HG03571 (cell line): ENCODE data around the gene RLN2.
"Not testable (repeated sequence)": the region's sequence is repeated elsewhere in the genome, so short reads cannot be mapped to it uniquely, and the experiment has no call there.

Experiments used
- ATAC-seq: cut with Tn5 transposase; IDR thresholded peaks from one replicate; pipeline ENCODE4 v1.9.1; 2021; ENCODE audit not compliant: unreplicated experiment

RLN2 gene, protein sequence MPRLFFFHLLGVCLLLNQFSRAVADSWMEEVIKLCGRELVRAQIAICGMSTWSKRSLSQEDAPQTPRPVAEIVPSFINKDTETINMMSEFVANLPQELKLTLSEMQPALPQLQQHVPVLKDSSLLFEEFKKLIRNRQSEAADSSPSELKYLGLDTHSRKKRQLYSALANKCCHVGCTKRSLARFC

DNA sequence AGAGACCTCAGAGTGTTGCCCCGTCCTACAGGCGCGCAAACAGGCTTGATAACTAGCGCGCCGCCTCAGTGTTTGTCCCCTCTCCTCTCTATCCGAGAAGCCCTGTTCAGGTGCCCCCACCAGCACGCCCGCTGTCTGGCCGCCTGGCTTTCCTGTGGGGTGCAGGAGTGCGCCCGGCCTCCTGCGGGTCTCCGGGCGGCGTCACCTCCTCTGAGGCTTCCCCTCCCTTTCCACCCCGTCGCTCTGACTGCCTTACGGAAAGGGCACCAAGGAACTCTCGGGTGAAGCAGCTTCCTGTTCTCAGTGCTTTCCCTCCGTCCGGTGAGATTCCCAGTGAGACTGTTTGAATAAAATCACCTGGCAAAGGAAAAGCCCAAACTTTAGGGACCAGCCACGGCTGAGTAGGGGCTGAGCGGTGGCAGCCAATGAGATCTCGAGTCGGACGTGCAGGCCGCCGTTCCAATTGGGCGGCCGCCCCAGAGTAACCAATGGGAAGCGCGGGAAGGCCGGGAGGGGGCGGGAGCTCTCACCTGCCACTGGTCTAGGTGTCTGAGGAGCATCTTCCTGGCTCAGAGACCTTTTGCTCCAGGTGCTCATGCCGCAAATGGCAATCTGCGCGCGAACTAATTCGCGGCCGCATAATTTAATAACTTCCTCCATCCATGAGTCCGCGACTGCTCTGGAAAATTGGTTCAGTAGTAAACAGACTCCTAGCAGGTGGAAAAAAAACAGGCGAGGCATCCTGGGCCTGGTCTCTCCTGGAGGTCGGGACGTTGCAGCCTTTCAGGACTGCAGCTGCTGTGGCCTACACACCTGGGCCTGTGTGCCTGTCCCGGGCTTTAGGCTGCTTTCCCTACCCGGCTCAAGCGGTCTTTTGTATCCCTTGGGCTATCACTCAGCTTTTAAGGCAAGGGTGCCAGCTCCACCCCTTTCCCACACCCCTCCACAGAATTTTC, at the start of gene RLN2:
Gene RLN2 (minus strand): TSS at position 877 of the 956 bp plus-strand sequence. CDS start 136 bp downstream, at position 741.
- peak; percentile 99 for ATAC-seq

DNA sequence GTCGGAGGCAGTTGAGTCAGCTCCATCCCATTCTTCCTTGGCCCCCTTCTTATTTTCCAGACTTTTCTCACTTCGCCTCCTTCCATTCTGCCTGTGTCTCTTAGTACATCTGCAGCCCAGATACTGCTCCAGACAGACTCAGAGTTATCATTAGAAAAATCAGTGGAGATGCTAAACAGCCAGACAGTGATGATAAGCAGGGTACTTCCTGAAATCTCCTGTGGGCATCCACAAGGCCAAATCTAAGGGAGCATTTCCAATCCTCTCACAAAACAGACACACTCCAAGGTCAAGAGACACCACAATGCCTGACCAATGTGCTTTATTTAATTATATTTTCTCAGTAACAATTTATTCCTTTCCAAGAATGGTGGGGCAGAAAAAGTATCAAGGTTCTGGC, 49.7 kb upstream of the RLN2 start:
- ATAC-seq = no peak

DNA sequence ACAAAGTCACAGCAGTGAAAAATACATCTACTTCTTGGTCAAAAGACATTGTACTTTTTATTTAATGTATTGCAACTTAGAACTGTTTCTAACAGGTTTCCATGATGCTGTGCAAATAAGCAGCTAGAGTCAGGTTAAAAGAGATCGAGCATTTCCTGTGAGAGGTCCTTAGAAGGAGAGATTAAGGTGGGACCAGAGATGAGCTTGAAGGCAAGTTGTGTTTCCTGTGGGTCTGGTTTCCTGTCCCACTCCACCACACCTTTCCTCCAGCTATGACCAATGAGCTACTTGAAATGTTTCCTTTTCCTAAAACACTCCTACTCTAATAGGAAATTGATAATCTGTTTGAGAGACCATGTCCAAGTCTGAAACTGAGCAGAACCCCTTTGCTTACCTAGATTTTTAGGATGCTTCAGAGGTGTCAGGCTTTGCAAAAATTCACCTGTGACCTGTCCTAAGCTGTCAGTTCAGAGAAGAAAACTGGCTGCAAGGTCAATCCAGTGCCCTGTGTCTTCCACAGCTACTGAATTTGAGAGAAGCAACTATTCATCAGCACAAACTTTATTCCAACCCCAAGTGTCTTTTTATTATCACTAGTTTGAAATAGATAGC, 48.2 kb upstream of the RLN2 start:
- ATAC-seq = no peak

DNA sequence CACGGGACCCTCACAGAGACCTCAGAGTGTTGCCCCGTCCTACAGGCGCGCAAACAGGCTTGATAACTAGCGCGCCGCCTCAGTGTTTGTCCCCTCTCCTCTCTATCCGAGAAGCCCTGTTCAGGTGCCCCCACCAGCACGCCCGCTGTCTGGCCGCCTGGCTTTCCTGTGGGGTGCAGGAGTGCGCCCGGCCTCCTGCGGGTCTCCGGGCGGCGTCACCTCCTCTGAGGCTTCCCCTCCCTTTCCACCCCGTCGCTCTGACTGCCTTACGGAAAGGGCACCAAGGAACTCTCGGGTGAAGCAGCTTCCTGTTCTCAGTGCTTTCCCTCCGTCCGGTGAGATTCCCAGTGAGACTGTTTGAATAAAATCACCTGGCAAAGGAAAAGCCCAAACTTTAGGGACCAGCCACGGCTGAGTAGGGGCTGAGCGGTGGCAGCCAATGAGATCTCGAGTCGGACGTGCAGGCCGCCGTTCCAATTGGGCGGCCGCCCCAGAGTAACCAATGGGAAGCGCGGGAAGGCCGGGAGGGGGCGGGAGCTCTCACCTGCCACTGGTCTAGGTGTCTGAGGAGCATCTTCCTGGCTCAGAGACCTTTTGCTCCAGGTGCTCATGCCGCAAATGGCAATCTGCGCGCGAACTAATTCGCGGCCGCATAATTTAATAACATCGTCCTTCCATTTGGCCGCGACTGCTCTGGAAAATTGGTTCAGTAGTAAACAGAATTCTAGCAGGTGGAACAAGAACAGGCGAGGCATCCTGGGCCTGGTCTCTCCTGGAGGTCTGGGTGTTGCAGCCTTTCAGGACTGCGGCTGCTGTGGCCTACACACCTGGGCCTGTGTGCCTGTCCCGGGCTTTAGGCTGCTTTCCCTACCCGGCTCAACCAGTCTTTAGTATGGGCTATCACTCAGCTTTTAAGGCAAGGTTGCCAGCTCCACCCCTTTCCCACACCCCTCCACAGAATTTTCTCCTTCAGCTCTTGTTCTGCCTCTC, 34.8 kb upstream of the RLN2 start, which contains the start of gene RLN1:
Gene RLN1 (minus strand): TSS at position 885 of the 990 bp plus-strand sequence. CDS start 130 bp downstream, at position 755.
- ATAC-seq = peak; percentile 99

DNA sequence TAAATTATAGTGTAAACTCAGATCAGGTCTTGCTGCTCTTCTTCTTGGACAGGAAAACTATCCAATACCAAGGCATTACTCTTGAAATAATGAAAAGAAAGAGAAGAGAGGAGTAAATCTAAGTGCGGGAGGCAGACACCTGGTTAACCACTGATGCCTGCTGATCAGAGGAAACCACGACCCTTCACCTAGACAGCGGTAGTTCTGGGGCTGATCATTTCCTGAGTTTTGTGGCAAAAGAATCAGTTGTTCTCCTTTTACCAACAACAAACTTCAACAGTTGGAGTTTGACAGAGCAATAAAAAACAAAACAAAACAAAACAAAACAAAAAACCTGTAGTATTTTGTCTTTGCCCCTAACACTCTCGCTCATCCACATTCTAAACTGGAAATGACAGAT, 32.2 kb upstream of the RLN2 start:
- no peak for ATAC-seq

DNA sequence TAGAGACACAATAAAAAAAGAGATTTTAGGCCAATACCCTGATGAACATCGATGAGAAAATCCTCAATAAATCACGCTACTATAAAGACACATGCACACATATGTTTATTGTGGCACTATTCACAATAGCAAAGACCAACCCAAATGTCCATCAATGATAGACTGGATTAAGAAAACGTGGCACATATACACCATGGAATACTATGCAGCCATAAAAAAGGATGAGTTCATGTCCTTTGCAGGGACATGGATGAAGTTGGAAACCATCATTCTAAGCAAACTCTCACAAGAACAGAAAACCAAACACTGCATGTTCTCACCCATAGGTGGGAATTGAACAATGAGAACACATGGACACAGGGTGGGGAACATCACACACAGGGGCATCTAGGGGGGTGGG, 26.8 kb upstream of the RLN2 start:
- not testable (repeated sequence) for ATAC-seq

DNA sequence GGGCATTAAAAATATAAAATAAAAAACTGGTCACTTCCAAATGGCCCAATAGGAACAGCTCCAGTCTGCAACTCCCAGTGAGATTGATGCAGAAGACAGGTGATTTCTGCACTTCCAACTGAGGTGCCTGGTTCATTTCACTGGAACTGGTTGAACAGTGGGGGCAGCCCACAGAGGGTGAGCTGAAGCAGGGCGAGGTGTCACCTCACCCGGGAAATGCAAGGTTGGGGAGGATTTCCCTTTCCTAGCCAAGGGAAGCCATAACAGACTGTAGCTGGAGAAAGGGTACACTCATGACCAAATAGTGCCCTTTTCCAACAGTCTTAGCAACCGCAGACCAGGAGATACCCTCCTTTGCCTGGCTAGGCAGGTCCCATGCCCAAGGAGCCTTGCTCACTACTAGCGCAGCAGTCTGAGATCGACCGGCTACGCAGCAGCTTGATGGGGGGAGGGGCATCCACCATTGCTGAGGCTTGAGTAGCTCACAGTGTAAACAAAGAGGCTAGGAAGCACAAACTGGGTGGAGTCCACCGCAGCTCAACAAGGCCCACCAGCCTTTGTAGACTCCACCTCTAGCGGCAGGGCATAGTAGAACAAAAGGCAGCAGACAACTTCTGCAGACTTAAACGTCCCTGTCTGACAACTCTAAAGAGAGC, 22.5 kb upstream of the RLN2 start:
- no peak for ATAC-seq

DNA sequence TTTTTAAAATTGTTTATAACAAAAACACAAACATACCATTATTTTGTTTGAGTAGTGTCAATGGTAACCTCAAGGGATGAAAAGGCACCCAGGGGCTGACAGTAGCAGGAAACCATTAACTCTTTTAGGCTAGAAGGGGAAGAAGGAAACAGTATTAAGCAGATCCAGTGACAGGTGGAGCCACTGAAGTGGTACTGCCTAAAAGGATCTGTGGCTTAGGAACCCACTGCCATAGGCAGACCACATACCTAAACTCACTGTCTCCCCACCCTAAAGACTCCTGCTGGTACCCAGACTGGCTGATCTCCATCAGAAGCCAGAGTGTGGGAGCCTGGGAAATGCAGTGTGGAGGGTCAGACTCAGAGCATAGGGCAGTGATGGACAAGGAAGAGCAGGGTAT, 21.7 kb upstream of the RLN2 start:
- no peak for ATAC-seq

DNA sequence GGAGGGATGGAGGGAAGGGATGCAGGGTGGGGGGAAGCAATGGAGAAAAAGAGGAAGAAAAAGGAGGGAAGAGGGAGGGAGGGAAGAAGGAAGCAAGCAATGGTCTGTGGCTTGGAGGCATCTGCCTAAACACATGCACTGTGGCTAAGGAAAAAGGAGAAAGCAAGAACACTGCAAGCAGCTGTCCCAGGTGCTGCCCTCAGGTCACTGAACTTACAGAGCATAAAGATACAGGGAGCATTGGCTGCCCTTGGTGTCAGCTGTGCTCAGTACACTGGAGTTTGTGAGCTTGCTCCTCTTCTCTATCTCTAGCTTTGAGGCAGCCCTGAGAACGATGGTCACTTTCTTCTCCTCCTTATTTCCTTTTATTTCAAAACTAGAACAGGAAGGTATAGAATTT, 17.1 kb upstream of the RLN2 start:
- not testable (repeated sequence) for ATAC-seq

DNA sequence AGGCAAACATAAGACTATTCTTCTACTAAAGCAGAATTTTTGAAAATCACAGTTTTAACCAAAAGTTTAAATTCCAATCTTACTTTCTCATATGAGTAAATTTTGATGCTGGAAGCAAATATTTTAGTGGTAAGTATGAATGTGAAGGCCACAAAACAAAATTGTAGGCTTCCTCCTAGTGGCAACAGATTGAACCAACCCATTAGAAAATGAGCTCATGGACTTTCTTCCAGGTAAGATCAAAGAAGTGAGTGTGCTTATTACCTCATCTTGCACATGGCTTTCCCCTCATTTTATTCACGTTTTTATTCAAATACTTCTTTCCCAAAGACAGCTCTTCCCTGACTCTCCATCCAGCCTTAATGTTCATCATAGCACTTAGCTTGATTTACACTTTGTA, 16.5 kb upstream of the RLN2 start:
- ATAC-seq = no peak

DNA sequence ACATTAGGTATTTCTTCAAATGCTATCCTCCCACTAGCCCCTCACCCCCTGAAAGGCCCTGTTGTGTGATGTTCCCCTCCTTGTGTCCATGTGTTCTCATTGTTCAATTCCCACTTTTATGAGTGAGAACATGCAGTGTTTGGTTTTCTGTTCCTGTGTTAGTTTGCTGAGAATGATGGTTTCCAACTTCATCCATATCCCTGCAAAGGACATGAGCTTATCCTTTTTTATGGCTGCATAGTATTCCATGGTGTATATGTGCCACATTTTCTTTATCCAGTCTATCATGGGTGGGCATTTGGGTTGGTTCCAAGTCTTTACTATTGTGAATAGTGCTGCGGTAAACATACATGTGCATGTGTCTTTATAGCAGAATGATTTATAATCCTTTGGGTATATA, 11.9 kb upstream of the RLN2 start:
- not testable (repeated sequence) for ATAC-seq

DNA sequence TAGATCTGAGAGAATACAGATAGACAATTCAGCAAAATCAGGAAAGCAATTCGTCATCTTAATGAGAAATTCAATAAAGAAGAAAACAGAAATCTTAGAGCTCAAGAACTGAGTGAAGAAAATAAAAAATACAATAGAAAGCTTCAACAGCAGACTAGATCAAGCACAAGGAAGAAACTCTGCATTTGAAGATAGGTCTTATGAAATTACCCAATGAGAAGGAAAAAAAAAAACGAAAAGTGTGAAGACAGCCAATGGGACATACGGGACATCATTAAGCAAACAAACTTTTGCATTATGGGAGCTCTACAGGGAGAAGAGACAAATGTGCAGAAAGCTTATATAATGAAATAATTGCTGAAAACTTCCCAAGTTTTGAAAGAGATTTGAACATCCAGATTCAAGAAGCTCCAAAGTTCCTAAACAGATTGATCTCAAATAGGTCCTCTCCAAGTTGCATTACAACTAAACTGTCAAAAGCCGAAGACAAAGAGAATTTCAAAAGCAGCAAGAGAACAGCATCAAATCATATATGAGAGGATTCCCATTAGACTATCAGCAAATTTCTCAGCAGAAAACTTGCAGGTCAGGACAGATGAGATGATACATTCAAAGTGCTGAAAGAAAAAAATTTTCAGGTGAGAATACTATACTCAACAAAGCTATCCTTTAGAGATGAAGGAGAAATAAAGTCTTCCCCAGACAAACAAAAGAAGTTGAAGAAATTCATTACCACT, 10.8 kb upstream of the RLN2 start:
- no peak for ATAC-seq

DNA sequence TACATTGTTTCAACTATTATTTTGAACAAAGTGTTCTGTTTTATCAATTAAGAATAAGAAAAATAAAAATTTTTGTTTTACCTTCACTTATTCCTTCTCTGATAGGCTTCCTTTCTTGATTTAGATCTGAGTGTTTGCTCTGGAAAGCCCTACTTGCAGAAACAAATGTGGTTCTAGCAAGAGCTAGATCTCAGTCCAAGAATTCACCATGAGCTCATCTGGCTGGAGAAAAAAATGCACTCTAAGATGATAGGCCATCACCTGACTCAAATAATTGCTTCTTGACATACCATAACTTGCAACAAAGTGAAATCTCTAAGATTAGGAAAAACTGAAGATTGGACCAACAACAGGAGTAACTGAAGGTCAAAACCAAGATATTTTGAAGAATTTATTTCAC, 6.3 kb upstream of the RLN2 start:
- ATAC-seq = no peak

DNA sequence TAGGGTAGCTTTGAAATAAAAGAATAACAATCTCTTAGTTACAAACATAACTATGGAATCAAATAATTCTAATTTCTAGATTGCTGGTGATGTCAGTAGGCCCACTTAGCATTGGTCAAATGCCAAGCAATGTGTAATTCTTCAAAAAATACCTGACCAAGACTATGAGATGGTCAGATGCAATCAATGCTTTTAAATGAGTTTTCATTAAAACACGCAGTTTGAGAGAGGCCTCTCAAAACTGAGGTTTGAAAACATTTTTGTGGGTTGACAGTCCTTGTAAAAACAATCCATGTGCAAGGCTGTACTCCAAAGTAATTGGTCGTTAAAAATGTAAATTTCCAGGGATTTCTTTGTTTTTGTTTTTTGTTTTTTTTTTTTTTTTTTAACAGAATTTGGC, 1.2 kb upstream of the RLN2 start:
- no peak for ATAC-seq

DNA sequence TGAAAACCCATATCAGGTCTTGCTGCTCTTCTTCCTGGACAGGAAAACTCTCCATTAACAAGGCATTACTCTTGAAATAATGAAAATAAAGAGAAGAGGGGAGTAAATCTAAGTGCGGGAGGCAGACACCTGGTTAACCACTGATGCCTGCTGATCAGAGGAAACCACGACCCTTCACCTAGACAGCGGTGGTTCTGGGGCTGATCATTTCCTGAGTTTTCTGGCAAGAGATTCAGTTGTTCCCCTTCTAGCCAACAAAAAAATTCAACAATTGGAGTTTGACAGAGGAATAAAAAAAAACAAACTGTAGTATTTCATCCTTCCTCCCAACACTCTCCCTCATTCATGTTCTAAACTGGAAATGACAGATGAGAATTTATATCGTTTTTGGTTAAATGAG, 3.0 kb downstream of the RLN2 start:
- no peak for ATAC-seq

DNA sequence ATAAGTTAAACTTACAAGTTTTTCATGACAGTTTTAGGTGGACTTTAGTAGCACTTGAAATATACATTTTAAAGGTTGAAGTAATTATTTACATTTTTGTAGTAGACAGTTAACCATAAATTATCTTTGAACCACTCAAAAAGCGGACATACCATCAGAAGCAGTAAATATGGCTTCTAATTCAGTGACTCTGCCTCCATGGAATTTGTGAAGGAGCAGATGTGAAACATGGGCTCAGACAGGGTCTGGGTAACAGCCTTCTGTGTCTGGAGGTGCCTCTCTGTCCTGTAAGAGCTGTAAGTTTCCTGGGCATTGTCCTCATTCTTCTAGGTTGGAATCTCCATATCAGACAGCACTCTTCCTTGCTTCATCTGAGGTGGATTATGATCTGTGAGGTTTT, 12.4 kb downstream of the RLN2 start:
- ATAC-seq = no peak

DNA sequence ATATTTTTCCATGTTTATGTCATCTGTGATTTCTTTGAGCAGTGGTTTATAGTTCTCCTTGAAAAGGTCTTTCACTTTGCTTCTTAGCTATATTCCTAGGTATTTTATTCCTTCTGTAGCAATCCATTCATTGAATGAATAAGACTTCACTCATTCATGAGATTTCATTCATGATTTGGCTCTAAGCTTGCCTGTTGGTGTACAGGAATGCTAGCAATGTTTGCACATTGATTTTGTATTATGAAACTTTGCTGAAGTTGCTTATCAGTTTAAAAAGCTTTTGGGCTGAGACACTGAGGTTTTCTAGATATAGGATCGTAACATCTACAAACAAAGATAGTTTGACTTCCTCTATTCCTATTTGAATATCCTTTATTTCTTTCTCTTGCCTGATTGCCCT, 15.9 kb downstream of the RLN2 start:
- ATAC-seq = no peak

DNA sequence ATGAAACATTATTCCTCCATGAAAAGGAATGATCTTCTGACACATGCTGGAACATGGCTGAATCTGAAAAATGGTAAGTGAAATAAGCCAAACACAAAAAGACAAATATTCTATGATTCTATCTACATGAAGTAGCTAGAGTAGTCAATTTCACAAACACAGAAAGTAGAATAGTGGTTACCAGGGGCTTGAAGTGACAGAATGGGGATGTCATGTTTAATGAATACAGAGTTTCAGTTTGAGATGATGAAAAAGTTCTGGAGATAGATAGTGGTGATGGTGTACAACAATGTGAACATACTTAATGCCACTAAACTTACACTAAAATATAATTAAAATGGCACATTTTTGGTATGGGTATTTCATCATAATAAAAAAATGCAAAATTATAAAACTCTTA, 18.3 kb downstream of the RLN2 start:
- ATAC-seq = no peak

DNA sequence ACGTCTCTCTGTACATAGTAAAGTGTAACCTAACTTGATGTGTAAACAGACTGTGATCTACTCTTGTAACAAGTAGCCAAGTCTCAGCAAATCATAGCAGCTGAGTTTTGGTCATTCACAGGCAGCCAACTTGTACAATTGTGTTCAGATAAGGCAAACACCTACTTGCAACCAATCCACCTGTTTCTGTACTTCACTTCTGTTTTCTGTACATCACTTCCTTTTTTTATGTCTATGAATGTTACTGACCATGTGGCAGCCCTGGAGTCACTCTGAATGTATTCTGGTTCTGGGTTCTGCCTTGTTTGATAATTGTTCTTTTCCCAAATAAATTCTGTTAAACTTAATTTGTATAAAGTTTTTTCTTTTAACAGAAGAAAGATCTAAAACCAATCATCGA, 26.0 kb downstream of the RLN2 start:
- no peak for ATAC-seq
